HCT116 (cell line): ENCODE measurements around the gene RPS25. TPM values are rescaled to one million over a fixed set of nuclear protein-coding genes. Genes with fewer than 3 reads are reported as not detected.

Source experiments
- ATAC-seq: fragments of 200-7000 bp; cut with Tn5 transposase; 2 replicates; pipeline ENCODE4 v1.9.1; 2020; ENCODE audit warnings: mild to moderate bottlenecking, moderate library complexity
- BruUV-seq: library from RNA; stranded (reverse); fragments of 400-500 nt; replicated peaks from 2 replicates; lab custom pipeline; 2021; lab: Mats Ljungman, UMichigan
- CTCF ChIA-PET: fragments of 300-600 bp; sonication (Branson Sonifier 250); formaldehyde crosslinking; loops from one replicate; lab custom pipeline; 2021; ENCODE audit warnings: antibody characterized with exemption; lab: Charles Lee
- POLR2A ChIA-PET: fragments of 300-600, 350-600 bp; sonication (Branson Sonifier 250); formaldehyde crosslinking; loops from one replicate; lab custom pipeline; 2021; ENCODE audit warnings: antibody characterized with exemption; lab: Charles Lee
- RAD21 ChIA-PET, 2 experiments: fragments of 300-600 bp; sonication (Branson Sonifier 250); formaldehyde crosslinking; loops; one replicate each; lab custom pipeline; 2023; ENCODE audit warnings: low total read pairs in 2 of 2; ENCODE audit not compliant: uncharacterized antibody in 2 of 2, unreplicated experiment in 2 of 2, low non-redundant PET in 1 of 2; lab: Charles Lee
- DNase-seq: peaks from one replicate; pipeline ENCODE4 v3.0.0-alpha.2; 2010; ENCODE audit warnings: low read depth, low spot score
- H2AFZ ChIP-seq: fragments of 200-600 bp; shearing (Covaris generic), sonication (generic); 2 replicates; pipeline ENCODE4 v1.6.1; 2017; ENCODE audit warnings: low read depth, mixed run types, mixed read lengths, antibody characterized with exemption, low read length; ENCODE audit not compliant: poor library complexity, severe bottlenecking
- H3K27ac ChIP-seq: 2 replicates; pipeline ENCODE4 v1.5.1; 2012; ENCODE audit warnings: low read depth, low read length
- H3K27me3 ChIP-seq: fragments of 200-600 bp; sonication (generic); 2 replicates; pipeline ENCODE4 v1.6.1; 2016; ENCODE audit warnings: mixed run types, low read length, mixed read lengths; ENCODE audit not compliant: insufficient read depth
- H3K36me3 ChIP-seq, 2 experiments: fragments of 200-500 bp in 1 of 2; fragments of 200-600 bp in 1 of 2; sonication (Bioruptor generic) in 1 of 2; sonication (generic) in 1 of 2; 2 replicates each; pipeline versions ENCODE4 v1.5.1 to v1.6.1; 2014 to 2016; ENCODE audit warnings: low read length in 2 of 2, inconsistent platforms in 1 of 2, mixed read lengths in 1 of 2, mixed run types in 1 of 2; ENCODE audit not compliant: insufficient read depth in 2 of 2, control insufficient read depth in 1 of 2
- H3K4me1 ChIP-seq, 2 experiments: fragments of 200-600 bp in 1 of 2; sonication (generic) in 1 of 2; 2 replicates each; pipeline versions ENCODE4 v1.5.1 to v1.6.1; 2012 to 2017; ENCODE audit warnings: low read length in 2 of 2, inconsistent platforms in 1 of 2, mild to moderate bottlenecking in 1 of 2, mixed read lengths in 1 of 2, mixed run types in 1 of 2, moderate library complexity in 1 of 2; ENCODE audit not compliant: insufficient read depth in 2 of 2, control insufficient read depth in 1 of 2
- H3K4me2 ChIP-seq: fragments of 200-600 bp; sonication (generic); 2 replicates; pipeline ENCODE4 v1.6.1; 2017; ENCODE audit warnings: mixed run types, low read length, mixed read lengths
- H3K4me3 ChIP-seq, 2 experiments: fragments of 200-600 bp in 1 of 2; sonication (generic) in 1 of 2; replicated peaks in 1 of 2; 2 replicates each; pipeline ENCODE4 v1.5.1; 2011 to 2016; ENCODE audit warnings: low read length in 2 of 2, control low read depth in 1 of 2, low read depth in 1 of 2, mild to moderate bottlenecking in 1 of 2, mixed read lengths in 1 of 2, mixed run types in 1 of 2
- H3K79me2 ChIP-seq: fragments of 200-600 bp; sonication (generic); 2 replicates; pipeline ENCODE4 v1.6.1; 2017; ENCODE audit warnings: mild to moderate bottlenecking, mixed run types, low read length, moderate library complexity, mixed read lengths; ENCODE audit not compliant: insufficient read depth
- H3K9ac ChIP-seq: fragments of 200-600 bp; sonication (generic); 2 replicates; pipeline ENCODE4 v1.6.1; 2016; ENCODE audit warnings: low read length, mixed read lengths
- H3K9me2 ChIP-seq: fragments of 200-600 bp; sonication (generic), shearing (Covaris generic); 2 replicates; pipeline ENCODE4 v1.6.1; 2017; ENCODE audit warnings: mixed run types, mild to moderate bottlenecking, moderate library complexity; ENCODE audit not compliant: insufficient read depth
- H3K9me3 ChIP-seq, 2 experiments: fragments of 200-500 bp in 1 of 2; fragments of 200-600 bp in 1 of 2; sonication (Bioruptor generic) in 1 of 2; sonication (generic) in 1 of 2; 2 replicates each; pipeline ENCODE4 v1.6.1; 2014 to 2017; ENCODE audit warnings: low read length in 2 of 2, mixed read lengths in 2 of 2, inconsistent platforms in 1 of 2, low read depth in 1 of 2, mild to moderate bottlenecking in 1 of 2, mixed run types in 1 of 2, moderate library complexity in 1 of 2; ENCODE audit not compliant: control insufficient read depth in 1 of 2, insufficient read depth in 1 of 2
- H4K20me1 ChIP-seq: fragments of 200-600 bp; sonication (generic), shearing (Covaris generic); 2 replicates; pipeline ENCODE4 v1.6.1; 2017; ENCODE audit warnings: mixed run types, mild to moderate bottlenecking, moderate library complexity; ENCODE audit not compliant: insufficient read depth
- ATF3 ChIP-seq: IDR thresholded peaks from 2 replicates; pipeline ENCODE4 v1.6.1; 2012
- CBX3 ChIP-seq: IDR thresholded peaks from 2 replicates; pipeline ENCODE4 v1.6.1; 2012; ENCODE audit warnings: low read depth
- CEBPB ChIP-seq: IDR thresholded peaks from 2 replicates; pipeline ENCODE4 v1.6.1; 2012; ENCODE audit warnings: low read depth
- EGR1 ChIP-seq: IDR thresholded peaks from 2 replicates; pipeline ENCODE4 v1.6.1; 2012; ENCODE audit warnings: low read depth
- EZH2 ChIP-seq: fragments of 200-600 bp; sonication (generic); IDR thresholded peaks from 2 replicates; pipeline ENCODE4 v1.6.1; 2017; ENCODE audit warnings: antibody characterized with exemption, mixed run types
- JUND ChIP-seq: IDR thresholded peaks from 2 replicates; pipeline ENCODE4 v1.6.1; 2012
- MAX ChIP-seq: IDR thresholded peaks from 2 replicates; pipeline ENCODE4 v1.6.1; 2012
- POLR2A ChIP-seq: IDR thresholded peaks from 2 replicates; pipeline ENCODE4 v1.7.0; 2011; ENCODE audit warnings: borderline replicate concordance; ENCODE audit not compliant: insufficient read depth, insufficient read length; ENCODE audit errors: extremely low read depth
- RAD21 ChIP-seq: IDR thresholded peaks from 2 replicates; pipeline ENCODE4 v1.6.1; 2012; ENCODE audit warnings: low read depth, mild to moderate bottlenecking
- SIN3A ChIP-seq: IDR thresholded peaks from 2 replicates; pipeline ENCODE4 v1.6.1; 2012; ENCODE audit warnings: low read depth
- SP1 ChIP-seq: IDR thresholded peaks from 2 replicates; pipeline ENCODE4 v1.6.1; 2012; ENCODE audit warnings: low read depth
- SRF ChIP-seq: IDR thresholded peaks from 2 replicates; pipeline ENCODE4 v1.6.1; 2012; ENCODE audit warnings: low read depth
- YY1 ChIP-seq: IDR thresholded peaks from 2 replicates; pipeline ENCODE4 v1.6.1; 2011; ENCODE audit warnings: low read length, low read depth, moderate library complexity, mild to moderate bottlenecking; ENCODE audit not compliant: insufficient replicate concordance; ENCODE audit errors: extremely low read depth
- ZBTB33 ChIP-seq: IDR thresholded peaks from 2 replicates; pipeline ENCODE4 v1.6.1; 2011; ENCODE audit warnings: mild to moderate bottlenecking, low read length, moderate library complexity; ENCODE audit not compliant: insufficient replicate concordance; ENCODE audit errors: extremely low read depth
- ZFX ChIP-seq: fragments of 450-650 bp; IDR thresholded peaks from 2 replicates; pipeline ENCODE4 v1.6.1; 2017
- ZNF274 ChIP-seq: fragments of 200-500 bp; sonication (Bioruptor generic); IDR thresholded peaks from 2 replicates; pipeline ENCODE4 v1.6.1; 2014; ENCODE audit warnings: mild to moderate bottlenecking, low read depth, low read length, inconsistent platforms
- intact Hi-C: fragments of 100-400 bp; cut with micrococcal nuclease; formaldehyde crosslinking; loops from 2 replicates; pipeline ENCODE4 v1.10.0; 2022
- total RNA-seq: library from RNA; stranded (reverse); gene quantifications from one replicate; pipeline ENCODE4 v1.2.1, GENCODE V29; 2021; ENCODE audit not compliant: unreplicated experiment
- TF ChIP-seq, protein P1 (sequence below): IDR thresholded peaks from 2 replicates; pipeline ENCODE4 v1.6.1; 2012; ENCODE audit warnings: low read depth

Gene RPS25
- total RNA-seq, 1 experiment from 2014 or later: 1,404 TPM

DNA sequence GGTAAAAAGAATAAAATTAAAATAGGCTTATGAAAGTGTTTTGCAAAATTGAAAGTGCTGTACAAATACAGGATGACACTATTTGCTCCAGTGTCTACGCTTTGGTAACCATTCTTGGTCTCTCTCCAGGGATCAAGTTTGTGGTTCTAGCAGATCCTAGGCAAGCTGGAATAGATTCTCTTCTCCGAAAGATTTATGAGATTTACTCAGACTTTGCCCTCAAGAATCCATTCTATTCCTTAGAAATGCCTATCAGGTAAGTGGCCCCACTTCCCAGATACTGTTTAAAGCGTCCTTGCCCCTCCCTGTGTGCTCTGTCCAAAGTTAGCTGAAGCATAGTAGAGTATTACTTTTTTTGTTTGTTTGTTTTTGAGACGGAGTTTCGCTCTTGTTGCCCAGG is 3.5 kb upstream of the RPS25 start:
- peaks cover 48% of the 10 kb centered on the region for H3K79me2 ChIP-seq
- H3K4me1 ChIP-seq: peaks cover 12 to 29% of the 10 kb centered on the region in 2 experiments
- CTCF ChIA-PET: no interaction called here
- H3K36me3 ChIP-seq: peaks cover 26 to 40% of the 10 kb centered on the region in 2 experiments
- H3K27ac ChIP-seq: no peak overlapping the region
- H3K4me2 ChIP-seq: no peak overlapping the region
- POLR2A ChIA-PET: no interaction called here
- no peaks in the 10 kb centered on the region for H3K9me3 ChIP-seq
- ATAC-seq (no peak), DNase-seq (no peak)
- BruUV-seq: no TSS peak
- intact Hi-C loops: no loop called here
- H3K9ac ChIP-seq: no peak overlapping the region
- no peaks in the 10 kb centered on the region for H3K27me3 ChIP-seq
- no peak overlapping the region for H2AFZ ChIP-seq
- TF ChIP-seq SRF: no peak
- no peak for TF ChIP-seq YY1
- TF ChIP-seq CEBPB: no peak
- no peak overlapping the region for H3K4me3 ChIP-seq
- H3K9me2 ChIP-seq: no peaks in the 10 kb centered on the region
- RAD21 ChIA-PET: no interaction called here
- no peaks in the 10 kb centered on the region for H4K20me1 ChIP-seq

DNA sequence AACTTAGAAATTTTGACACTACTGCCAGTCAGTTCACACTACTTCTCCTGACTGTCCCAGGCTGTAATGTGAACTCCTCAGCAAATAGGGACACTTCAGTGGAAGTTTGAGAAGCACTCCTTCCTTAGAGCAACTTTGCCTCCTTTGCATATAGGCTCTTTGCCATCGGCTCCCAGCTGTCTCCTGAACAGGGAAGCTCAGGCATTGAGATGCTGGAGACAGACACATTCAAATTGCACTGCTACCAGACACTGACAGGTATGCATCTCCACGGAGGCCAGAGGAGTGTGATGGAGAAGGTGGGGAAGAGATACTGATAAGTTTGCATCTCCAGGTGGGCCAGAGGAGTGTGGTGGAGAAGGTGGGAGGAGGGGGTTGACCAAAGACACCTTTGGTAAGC is 1.9 kb upstream of the RPS25 start:
- RAD21 ChIA-PET: no interaction called here
- intact Hi-C loops: loop anchor here (2.0 to 5.0 kb wide), 2 partner anchors 83 to 108 kb away; no protein-coding TSS in a partner anchor
- H4K20me1 ChIP-seq: no peaks in the 10 kb centered on the region
- no peak for TF ChIP-seq YY1
- TF ChIP-seq JUND: no peak
- TF ChIP-seq ATF3: no peak
- no peak for TF ChIP-seq EZH2
- TF ChIP-seq MAX: no peak
- no peak for TF ChIP-seq ZNF274
- no peak for TF ChIP-seq ZBTB33
- TF ChIP-seq SIN3A: no peak
- no peak for TF ChIP-seq SRF
- TF ChIP-seq SP1: no peak
- no peak for TF ChIP-seq CBX3
- TF ChIP-seq RAD21: no peak
- TF ChIP-seq EGR1: no peak
- TF ChIP-seq ZFX: no peak
- TF ChIP-seq POLR2A: no peak
- TF ChIP-seq, protein P1, sequence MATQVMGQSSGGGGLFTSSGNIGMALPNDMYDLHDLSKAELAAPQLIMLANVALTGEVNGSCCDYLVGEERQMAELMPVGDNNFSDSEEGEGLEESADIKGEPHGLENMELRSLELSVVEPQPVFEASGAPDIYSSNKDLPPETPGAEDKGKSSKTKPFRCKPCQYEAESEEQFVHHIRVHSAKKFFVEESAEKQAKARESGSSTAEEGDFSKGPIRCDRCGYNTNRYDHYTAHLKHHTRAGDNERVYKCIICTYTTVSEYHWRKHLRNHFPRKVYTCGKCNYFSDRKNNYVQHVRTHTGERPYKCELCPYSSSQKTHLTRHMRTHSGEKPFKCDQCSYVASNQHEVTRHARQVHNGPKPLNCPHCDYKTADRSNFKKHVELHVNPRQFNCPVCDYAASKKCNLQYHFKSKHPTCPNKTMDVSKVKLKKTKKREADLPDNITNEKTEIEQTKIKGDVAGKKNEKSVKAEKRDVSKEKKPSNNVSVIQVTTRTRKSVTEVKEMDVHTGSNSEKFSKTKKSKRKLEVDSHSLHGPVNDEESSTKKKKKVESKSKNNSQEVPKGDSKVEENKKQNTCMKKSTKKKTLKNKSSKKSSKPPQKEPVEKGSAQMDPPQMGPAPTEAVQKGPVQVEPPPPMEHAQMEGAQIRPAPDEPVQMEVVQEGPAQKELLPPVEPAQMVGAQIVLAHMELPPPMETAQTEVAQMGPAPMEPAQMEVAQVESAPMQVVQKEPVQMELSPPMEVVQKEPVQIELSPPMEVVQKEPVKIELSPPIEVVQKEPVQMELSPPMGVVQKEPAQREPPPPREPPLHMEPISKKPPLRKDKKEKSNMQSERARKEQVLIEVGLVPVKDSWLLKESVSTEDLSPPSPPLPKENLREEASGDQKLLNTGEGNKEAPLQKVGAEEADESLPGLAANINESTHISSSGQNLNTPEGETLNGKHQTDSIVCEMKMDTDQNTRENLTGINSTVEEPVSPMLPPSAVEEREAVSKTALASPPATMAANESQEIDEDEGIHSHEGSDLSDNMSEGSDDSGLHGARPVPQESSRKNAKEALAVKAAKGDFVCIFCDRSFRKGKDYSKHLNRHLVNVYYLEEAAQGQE: no peak
- TF ChIP-seq, all 23 proteins: peak for 0
- H3K36me3 ChIP-seq: peaks cover 30 to 54% of the 10 kb centered on the region in 2 experiments
- CTCF ChIA-PET: interaction anchor here (1.1 kb wide), 1 partner anchor 11 kb away, joined by 3 read pairs; no protein-coding TSS in a partner anchor
- no TSS peak for BruUV-seq
- POLR2A ChIA-PET: no interaction called here
- no peaks in the 10 kb centered on the region for H3K9me3 ChIP-seq
- peaks cover 18 to 40% of the 10 kb centered on the region in 2 experiments for H3K4me1 ChIP-seq
- peak overlapping the region; percentile 70 for H3K4me2 ChIP-seq
- H3K9me2 ChIP-seq: no peaks in the 10 kb centered on the region
- H3K79me2 ChIP-seq: peaks cover 64% of the 10 kb centered on the region
- H2AFZ ChIP-seq: no peak overlapping the region
- H3K27ac ChIP-seq: no peak overlapping the region
- no peak for DNase-seq
- no peaks in the 10 kb centered on the region for H3K27me3 ChIP-seq
- no peak for ATAC-seq
- H3K9ac ChIP-seq: peak overlapping the region; percentile 99
- peak overlapping the region; percentile 72 to 91 for H3K4me3 ChIP-seq
